Loucy (cell line): ENCODE measurements around the gene TMBIM1.

Experiments used
- H2AFZ ChIP-seq: fragments of 200-600 bp; sonication (generic); 2 replicates; pipeline ENCODE4 v1.6.0; 2016; ENCODE audit warnings: antibody characterized with exemption, mild to moderate bottlenecking, low read length, moderate library complexity
- H3F3A ChIP-seq: fragments of 200-600 bp; 2 replicates; pipeline ENCODE4 v1.6.0; 2016; ENCODE audit warnings: antibody characterized with exemption, low read depth, mild to moderate bottlenecking
- H3K27me3 ChIP-seq: fragments of 200-600 bp; sonication (generic); 2 replicates; pipeline ENCODE4 v1.6.1; 2014; ENCODE audit warnings: low read length, mild to moderate bottlenecking; ENCODE audit not compliant: insufficient read depth, poor library complexity, severe bottlenecking
- H3K36me3 ChIP-seq: fragments of 200-600 bp; sonication (generic); 2 replicates; pipeline ENCODE4 v1.6.1; 2016; ENCODE audit warnings: low read length; ENCODE audit not compliant: insufficient read depth
- H3K4me1 ChIP-seq: fragments of 200-600 bp; sonication (generic); 2 replicates; pipeline ENCODE4 v1.5.1; 2014; ENCODE audit warnings: low read length, mild to moderate bottlenecking; ENCODE audit not compliant: insufficient read depth, poor library complexity, severe bottlenecking
- H3K4me2 ChIP-seq: fragments of 200-600 bp; sonication (generic); 2 replicates; pipeline ENCODE4 v1.6.0; 2014; ENCODE audit warnings: antibody characterized with exemption, low read length, low read depth, mild to moderate bottlenecking; ENCODE audit not compliant: poor library complexity, severe bottlenecking
- H3K4me3 ChIP-seq: fragments of 200-600 bp; sonication (generic); 2 replicates; pipeline ENCODE4 v1.5.1; 2014; ENCODE audit warnings: low read length, mild to moderate bottlenecking, mixed read lengths; ENCODE audit not compliant: poor library complexity, severe bottlenecking
- H3K79me2 ChIP-seq: fragments of 200-600 bp; sonication (generic); 2 replicates; pipeline ENCODE4 v1.6.1; 2014; ENCODE audit warnings: low read length; ENCODE audit not compliant: insufficient read depth
- H3K9ac ChIP-seq: fragments of 200-600 bp; sonication (generic); 2 replicates; pipeline ENCODE4 v1.6.0; 2014; ENCODE audit warnings: mild to moderate bottlenecking, low read depth, low read length, moderate library complexity; ENCODE audit not compliant: poor library complexity, severe bottlenecking
- H3K9me2 ChIP-seq: fragments of 200-600 bp; sonication (generic); replicated peaks from 2 replicates; pipeline ENCODE4 v1.6.1; 2016; ENCODE audit warnings: low read depth, low read length, mixed read lengths
- H3K9me3 ChIP-seq: fragments of 200-600 bp; sonication (generic); 2 replicates; pipeline ENCODE4 v1.6.1; 2014; ENCODE audit warnings: mild to moderate bottlenecking, antibody characterized with exemption, low read length, low read depth; ENCODE audit not compliant: insufficient read depth
- H4K20me1 ChIP-seq: fragments of 200-600 bp; sonication (generic); 2 replicates; pipeline ENCODE4 v1.6.0; 2014; ENCODE audit warnings: antibody characterized with exemption, low read length, mild to moderate bottlenecking; ENCODE audit not compliant: insufficient read depth, poor library complexity, severe bottlenecking
- CTCF ChIP-seq: fragments of 200-600 bp; sonication (generic); conservative IDR thresholded peaks from 2 replicates; pipeline ENCODE4 v1.5.1; 2014; ENCODE audit warnings: mild to moderate bottlenecking, antibody characterized with exemption, low read length
- EZH2phosphoT487 ChIP-seq: fragments of 200-600 bp; IDR thresholded peaks from 2 replicates; pipeline ENCODE4 v1.6.1; 2018; ENCODE audit warnings: antibody characterized with exemption, mild to moderate bottlenecking, moderate library complexity, borderline replicate concordance

Gene TMBIM1

GRCh38 chr2:218249691-218250090 is 42.6 kb downstream of the TMBIM1 start:
- TF ChIP-seq CTCF (no peak), EZH2phosphoT487 (no peak)
- no peaks in the 10 kb centered on the region for H3K27me3 ChIP-seq
- peaks cover 99% of the 10 kb centered on the region for H3K36me3 ChIP-seq
- H3K79me2 ChIP-seq = no peaks in the 10 kb centered on the region
- H3K4me2 ChIP-seq = no peak overlapping the region
- no peaks in the 10 kb centered on the region for H3K9me3 ChIP-seq
- H3F3A ChIP-seq = no peaks in the 10 kb centered on the region
- no peak overlapping the region for H3K4me3 ChIP-seq
- no peak overlapping the region for H2AFZ ChIP-seq
- H3K4me1 ChIP-seq = no peaks in the 10 kb centered on the region
- no peak overlapping the region for H3K9ac ChIP-seq
- peaks cover 3% of the 10 kb centered on the region for H4K20me1 ChIP-seq
- H3K9me2 ChIP-seq = no peaks in the 10 kb centered on the region

GRCh38 chr2:218245214-218245613 is 47.1 kb downstream of the TMBIM1 start:
- no peaks in the 10 kb centered on the region for H3K9me2 ChIP-seq
- peaks cover 27% of the 10 kb centered on the region; the same call in 1 of the 2 replicates for H3K79me2 ChIP-seq
- H3F3A ChIP-seq = peaks cover 2% of the 10 kb centered on the region; the same call in 1 of the 2 replicates
- TF ChIP-seq CTCF (no peak), EZH2phosphoT487 (no peak)
- peaks cover 98% of the 10 kb centered on the region for H3K36me3 ChIP-seq
- H3K27me3 ChIP-seq = no peaks in the 10 kb centered on the region
- H3K4me1 ChIP-seq = no peaks in the 10 kb centered on the region
- H3K9ac ChIP-seq = no peak overlapping the region
- H2AFZ ChIP-seq = no peak overlapping the region
- no peaks in the 10 kb centered on the region for H3K9me3 ChIP-seq
- H3K4me3 ChIP-seq = no peak overlapping the region
- no peak overlapping the region for H3K4me2 ChIP-seq
- H4K20me1 ChIP-seq = peaks cover 11% of the 10 kb centered on the region

DNA sequence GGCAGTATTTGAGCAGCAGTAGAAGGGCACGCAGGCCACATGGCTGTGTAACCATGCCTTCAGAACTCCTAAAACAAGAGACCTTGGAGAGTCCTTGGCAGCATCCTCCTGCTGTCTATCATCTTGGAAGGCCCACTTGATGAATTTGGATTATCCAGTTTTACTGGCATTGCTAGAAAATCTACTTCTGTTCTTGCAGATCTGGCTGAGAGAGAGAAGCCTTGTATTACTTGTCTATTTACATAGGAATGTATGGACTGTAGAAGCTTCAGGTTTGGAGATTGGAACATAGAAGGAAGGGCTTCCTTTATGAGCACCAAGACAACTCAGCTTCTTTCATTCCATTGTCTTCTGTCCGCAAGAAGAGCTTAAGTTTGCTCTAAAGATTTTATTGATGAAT is 47.6 kb downstream of the TMBIM1 start:
- H3K9me2 ChIP-seq = no peaks in the 10 kb centered on the region
- no peaks in the 10 kb centered on the region for H3K9me3 ChIP-seq
- no peak overlapping the region for H3K4me2 ChIP-seq
- H4K20me1 ChIP-seq = peaks cover 11% of the 10 kb centered on the region
- H3K36me3 ChIP-seq = peaks cover 98% of the 10 kb centered on the region
- H3K79me2 ChIP-seq = peaks cover 27% of the 10 kb centered on the region; the same call in 1 of the 2 replicates
- H3K4me3 ChIP-seq = no peak overlapping the region
- no peaks in the 10 kb centered on the region for H3K27me3 ChIP-seq
- no peak overlapping the region for H2AFZ ChIP-seq
- H3K9ac ChIP-seq = no peak overlapping the region
- TF ChIP-seq EZH2phosphoT487 (no peak), CTCF (no peak)
- peaks cover 2% of the 10 kb centered on the region; the same call in 1 of the 2 replicates for H3F3A ChIP-seq
- H3K4me1 ChIP-seq = no peaks in the 10 kb centered on the region
